Stimulated activated naive CD8-positive, alpha-beta T cell treated with anti-CD3 and anti-CD28 coated beads, Interleukin-15, Interleukin-2, amounts not matched to agents 100 ng/mL and 50 ng/mL, for 24 hours (primary cell): ENCODE results near the gene PON1.

Source experiments
- H3K27ac Mint-ChIP-seq: one replicate; pipeline ENCODE4 v1.8.0; 2021; ENCODE audit warnings: mild to moderate bottlenecking, mixed read lengths
- H3K27me3 Mint-ChIP-seq: one replicate; pipeline ENCODE4 v1.8.0; 2021; ENCODE audit warnings: mixed read lengths
- H3K36me3 Mint-ChIP-seq: one replicate; pipeline ENCODE4 v1.8.0; 2021; ENCODE audit warnings: low read depth, mixed read lengths
- H3K4me1 Mint-ChIP-seq: one replicate; pipeline ENCODE4 v1.8.0; 2021; ENCODE audit warnings: low read depth, mixed read lengths
- H3K4me3 Mint-ChIP-seq: one replicate; pipeline ENCODE4 v1.8.0; 2021; ENCODE audit warnings: mild to moderate bottlenecking, mixed read lengths
- H3K9me3 Mint-ChIP-seq: one replicate; pipeline ENCODE4 v1.8.0; 2021; ENCODE audit warnings: mixed read lengths

PON1 gene

GRCh38 chr7:95253986-95254385 lies 70.3 kb downstream of the PON1 start:
- H3K4me3 Mint-ChIP-seq = no peak overlapping the region
- peaks cover 3% of the 10 kb centered on the region for H3K27me3 Mint-ChIP-seq
- H3K9me3 Mint-ChIP-seq = no peaks in the 10 kb centered on the region
- H3K36me3 Mint-ChIP-seq = no peaks in the 10 kb centered on the region
- no peak overlapping the region for H3K27ac Mint-ChIP-seq
- no peaks in the 10 kb centered on the region for H3K4me1 Mint-ChIP-seq

- no peak overlapping the region for H3K4me3 Mint-ChIP-seq
- no peaks in the 10 kb centered on the region for H3K4me1 Mint-ChIP-seq
- no peak overlapping the region for H3K27ac Mint-ChIP-seq
- H3K9me3 Mint-ChIP-seq = no peaks in the 10 kb centered on the region
- no peaks in the 10 kb centered on the region for H3K36me3 Mint-ChIP-seq
- H3K27me3 Mint-ChIP-seq = peaks cover 5% of the 10 kb centered on the region
Measured at GRCh38 chr7:95251966-95252365, 72.4 kb downstream of the PON1 start.

GRCh38 chr7:95250571-95250970 lies 73.8 kb downstream of the PON1 start:
- Mint-ChIP-seq H3K27me3 (peaks cover 5% of the 10 kb centered on the region), H3K27ac (no peak overlapping the region), H3K36me3 (no peaks in the 10 kb centered on the region), H3K4me3 (no peak overlapping the region), H3K4me1 (no peaks in the 10 kb centered on the region), H3K9me3 (no peaks in the 10 kb centered on the region)
